Activated T-cell treated with anti-CD3 and anti-CD28 coated beads, Interleukin-2, amount 50 U/mL, for 24 hours (primary cell): ENCODE data around the gene ASCL1.

Source experiments
- DNase-seq: peaks from one replicate; pipeline ENCODE4 v3.0.0-alpha.2; 2020
- H3K27ac Mint-ChIP-seq: 2 replicates; pipeline ENCODE4 v1.8.0; 2020; ENCODE audit warnings: mild to moderate bottlenecking, mixed read lengths
- H3K27me3 Mint-ChIP-seq: 2 replicates; pipeline ENCODE4 v1.8.0; 2020; ENCODE audit warnings: mixed read lengths
- H3K36me3 Mint-ChIP-seq: 2 replicates; pipeline ENCODE4 v1.8.0; 2020; ENCODE audit warnings: low read depth, mixed read lengths
- H3K4me1 Mint-ChIP-seq: 2 replicates; pipeline ENCODE4 v1.8.0; 2020; ENCODE audit warnings: low read depth, mixed read lengths
- H3K4me3 Mint-ChIP-seq: 2 replicates; pipeline ENCODE4 v1.8.0; 2020; ENCODE audit warnings: mild to moderate bottlenecking, moderate library complexity, mixed read lengths
- H3K9me3 Mint-ChIP-seq: 2 replicates; pipeline ENCODE4 v1.8.0; 2020; ENCODE audit warnings: mixed read lengths

The ASCL1 gene

DNA sequence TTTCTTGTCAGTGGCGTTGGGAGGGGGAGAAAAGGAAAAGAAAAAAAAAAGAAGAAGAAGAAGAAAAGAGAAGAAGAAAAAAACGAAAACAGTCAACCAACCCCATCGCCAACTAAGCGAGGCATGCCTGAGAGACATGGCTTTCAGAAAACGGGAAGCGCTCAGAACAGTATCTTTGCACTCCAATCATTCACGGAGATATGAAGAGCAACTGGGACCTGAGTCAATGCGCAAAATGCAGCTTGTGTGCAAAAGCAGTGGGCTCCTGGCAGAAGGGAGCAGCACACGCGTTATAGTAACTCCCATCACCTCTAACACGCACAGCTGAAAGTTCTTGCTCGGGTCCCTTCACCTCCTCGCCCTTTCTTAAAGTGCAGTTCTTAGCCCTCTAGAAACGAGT lies 1.9 kb downstream of the ASCL1 start:
- Mint-ChIP-seq H3K4me1 (peaks cover 39% of the 10 kb centered on the region), H3K36me3 (no peaks in the 10 kb centered on the region), H3K9me3 (no peaks in the 10 kb centered on the region), H3K27me3 (peaks cover 92% of the 10 kb centered on the region), H3K4me3 (no peak overlapping the region), H3K27ac (no peak overlapping the region)
- no peak for DNase-seq

DNA sequence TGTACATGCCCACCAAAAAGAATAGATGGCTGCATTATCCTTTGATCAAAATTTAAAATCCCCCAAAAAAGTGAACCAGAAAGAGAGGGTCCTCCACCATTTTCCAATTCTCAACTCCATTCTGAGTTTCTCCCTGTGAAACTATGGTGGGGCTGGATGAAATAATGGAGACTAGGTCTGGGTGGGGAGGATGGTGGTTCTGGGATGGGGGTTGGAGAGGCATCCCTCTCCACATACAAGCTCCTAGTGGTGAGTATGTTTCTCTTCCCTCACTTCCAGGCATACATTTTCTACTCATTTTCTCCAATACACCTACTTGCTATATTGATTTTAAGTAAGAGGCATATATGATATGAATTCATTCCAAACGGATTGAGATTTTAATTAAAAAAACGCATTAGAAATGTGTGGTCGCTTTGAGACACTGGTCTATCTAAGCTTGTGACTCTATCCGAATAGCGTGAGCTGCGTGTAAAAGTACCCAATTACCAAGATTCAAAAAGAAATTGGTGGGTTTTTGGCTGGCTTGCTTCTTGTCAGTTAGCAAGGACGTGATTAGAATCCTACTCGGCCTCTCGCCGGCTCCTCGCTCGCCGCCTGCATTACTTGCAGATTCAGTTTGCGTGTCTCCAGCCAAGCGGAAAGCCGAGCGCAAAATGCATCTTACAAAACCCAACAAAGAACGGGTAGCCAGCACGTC lies 3.4 kb downstream of the ASCL1 start:
- peaks cover 47% of the 10 kb centered on the region for H3K4me1 Mint-ChIP-seq
- H3K27ac Mint-ChIP-seq = no peak overlapping the region
- H3K9me3 Mint-ChIP-seq = no peaks in the 10 kb centered on the region
- no peak for DNase-seq
- H3K27me3 Mint-ChIP-seq = peaks cover 92% of the 10 kb centered on the region
- H3K4me3 Mint-ChIP-seq = no peak overlapping the region
- no peaks in the 10 kb centered on the region for H3K36me3 Mint-ChIP-seq

DNA sequence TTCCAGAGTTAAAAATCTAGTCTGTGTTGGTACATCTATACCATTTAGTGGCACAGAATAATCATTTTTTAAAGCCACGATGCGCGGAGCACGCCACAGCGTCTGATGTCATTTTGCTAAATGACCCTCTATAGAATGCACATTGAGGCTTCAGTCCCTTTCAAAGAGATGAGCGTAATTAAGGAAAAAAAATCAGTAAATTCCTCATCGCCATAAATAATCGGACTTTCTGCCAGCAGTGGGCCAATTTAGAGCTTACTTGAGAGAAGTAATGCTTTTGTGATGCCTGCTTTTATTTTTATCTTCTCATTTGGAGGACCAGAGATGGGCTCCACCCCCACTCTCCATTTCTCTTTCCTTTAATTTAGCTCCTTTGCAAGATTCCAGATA lies 4.0 kb downstream of the ASCL1 start:
- Mint-ChIP-seq H3K27me3 (peaks cover 94% of the 10 kb centered on the region), H3K4me3 (no peak overlapping the region), H3K27ac (no peak overlapping the region), H3K4me1 (peaks cover 47% of the 10 kb centered on the region), H3K36me3 (no peaks in the 10 kb centered on the region), H3K9me3 (no peaks in the 10 kb centered on the region)
- DNase-seq = no peak

DNA sequence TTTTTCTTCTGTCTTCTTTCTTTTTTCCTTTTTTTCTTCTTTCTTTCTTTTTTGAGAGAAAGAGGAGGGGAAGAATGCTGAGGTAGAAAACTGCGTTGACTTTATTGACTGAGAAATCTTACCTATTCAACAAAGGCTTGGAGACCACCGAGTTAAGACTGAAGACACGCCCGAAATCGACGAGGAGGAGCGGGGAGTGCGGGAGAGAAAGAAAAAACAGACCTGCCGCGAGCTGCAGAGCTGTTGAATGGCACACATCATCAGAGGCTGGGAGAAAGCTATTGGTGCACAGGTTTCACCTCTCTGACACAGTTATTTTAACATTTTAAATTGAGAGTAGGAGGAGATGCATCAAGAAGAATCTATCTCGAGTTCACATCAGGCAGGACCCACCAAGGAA lies 5.1 kb downstream of the ASCL1 start:
- H3K4me3 Mint-ChIP-seq = peak overlapping the region; percentile 5
- no peak overlapping the region for H3K27ac Mint-ChIP-seq
- peaks cover 39% of the 10 kb centered on the region for H3K4me1 Mint-ChIP-seq
- H3K9me3 Mint-ChIP-seq = no peaks in the 10 kb centered on the region
- DNase-seq = no peak
- peaks cover 96% of the 10 kb centered on the region for H3K27me3 Mint-ChIP-seq
- no peaks in the 10 kb centered on the region for H3K36me3 Mint-ChIP-seq

DNA sequence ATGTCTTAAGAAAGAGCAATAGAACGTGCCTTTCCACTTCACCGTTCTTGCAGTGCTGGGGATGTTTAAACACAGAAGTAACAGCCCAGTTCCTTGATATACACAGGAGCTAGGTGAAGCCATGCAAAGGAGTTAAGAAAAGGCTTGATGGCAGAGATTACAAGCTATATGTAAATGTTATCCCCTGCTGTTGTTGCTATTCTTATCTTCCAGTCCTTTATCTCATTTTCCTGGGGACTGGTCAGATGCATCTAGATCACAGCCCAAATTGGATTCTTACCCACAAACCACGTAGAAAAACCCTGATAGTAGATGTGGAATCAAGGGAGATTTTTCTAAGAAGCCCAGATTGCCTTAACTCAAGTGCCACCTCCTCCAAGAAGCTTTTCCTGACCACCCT lies 5.5 kb downstream of the ASCL1 start:
- Mint-ChIP-seq H3K36me3 (no peaks in the 10 kb centered on the region), H3K27ac (no peak overlapping the region), H3K4me1 (peaks cover 35% of the 10 kb centered on the region), H3K27me3 (peaks cover 96% of the 10 kb centered on the region), H3K9me3 (no peaks in the 10 kb centered on the region), H3K4me3 (no peak overlapping the region)
- no peak for DNase-seq

DNA sequence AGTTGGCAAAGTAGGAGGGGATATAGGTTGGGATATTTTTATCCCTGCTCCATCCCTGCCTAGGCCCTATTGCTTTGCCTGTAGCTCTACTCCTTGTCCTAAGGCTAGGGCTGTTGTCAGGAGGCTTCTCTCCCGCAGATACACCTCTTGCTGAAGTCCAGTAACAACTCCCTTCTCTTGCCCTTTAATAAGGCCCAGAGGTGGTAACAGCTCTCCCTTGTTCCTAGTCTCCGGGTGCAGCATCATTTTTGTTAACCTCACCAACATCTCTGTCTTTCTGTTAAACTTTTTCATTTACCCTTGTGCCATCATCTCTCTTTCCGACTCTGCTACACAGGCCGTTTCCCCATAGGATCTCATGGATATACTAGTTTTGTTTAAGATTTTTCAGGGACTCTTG lies 6.3 kb downstream of the ASCL1 start:
- no peak overlapping the region for H3K4me3 Mint-ChIP-seq
- no peaks in the 10 kb centered on the region for H3K36me3 Mint-ChIP-seq
- peaks cover 97% of the 10 kb centered on the region for H3K27me3 Mint-ChIP-seq
- no peak overlapping the region for H3K27ac Mint-ChIP-seq
- H3K9me3 Mint-ChIP-seq = no peaks in the 10 kb centered on the region
- DNase-seq = no peak
- peaks cover 32% of the 10 kb centered on the region for H3K4me1 Mint-ChIP-seq

DNA sequence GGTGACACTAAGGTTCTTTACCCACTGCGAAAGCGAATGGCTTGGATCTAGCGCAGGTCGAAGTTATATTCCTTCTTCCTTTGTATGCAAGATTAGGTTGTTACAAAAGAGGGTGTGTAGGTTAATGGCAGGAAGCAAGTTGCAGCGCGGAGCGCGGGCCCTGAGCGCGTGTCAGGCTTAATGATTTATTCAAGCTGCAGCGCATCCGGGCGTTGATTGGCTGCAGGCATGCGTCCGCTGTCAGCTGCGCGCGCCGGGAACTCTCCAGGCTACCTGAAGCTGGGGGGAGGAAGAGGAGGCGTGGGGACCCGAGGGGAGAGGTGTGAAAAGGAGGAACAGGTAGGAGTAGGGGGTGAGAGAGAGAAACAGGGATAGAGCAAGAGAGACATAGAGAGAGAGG lies 7.4 kb downstream of the ASCL1 start:
- Mint-ChIP-seq H3K27me3 (peaks cover 93% of the 10 kb centered on the region), H3K4me3 (peak overlapping the region; percentile 56), H3K27ac (no peak overlapping the region), H3K4me1 (peaks cover 29% of the 10 kb centered on the region), H3K36me3 (no peaks in the 10 kb centered on the region), H3K9me3 (no peaks in the 10 kb centered on the region)
- no peak for DNase-seq

DNA sequence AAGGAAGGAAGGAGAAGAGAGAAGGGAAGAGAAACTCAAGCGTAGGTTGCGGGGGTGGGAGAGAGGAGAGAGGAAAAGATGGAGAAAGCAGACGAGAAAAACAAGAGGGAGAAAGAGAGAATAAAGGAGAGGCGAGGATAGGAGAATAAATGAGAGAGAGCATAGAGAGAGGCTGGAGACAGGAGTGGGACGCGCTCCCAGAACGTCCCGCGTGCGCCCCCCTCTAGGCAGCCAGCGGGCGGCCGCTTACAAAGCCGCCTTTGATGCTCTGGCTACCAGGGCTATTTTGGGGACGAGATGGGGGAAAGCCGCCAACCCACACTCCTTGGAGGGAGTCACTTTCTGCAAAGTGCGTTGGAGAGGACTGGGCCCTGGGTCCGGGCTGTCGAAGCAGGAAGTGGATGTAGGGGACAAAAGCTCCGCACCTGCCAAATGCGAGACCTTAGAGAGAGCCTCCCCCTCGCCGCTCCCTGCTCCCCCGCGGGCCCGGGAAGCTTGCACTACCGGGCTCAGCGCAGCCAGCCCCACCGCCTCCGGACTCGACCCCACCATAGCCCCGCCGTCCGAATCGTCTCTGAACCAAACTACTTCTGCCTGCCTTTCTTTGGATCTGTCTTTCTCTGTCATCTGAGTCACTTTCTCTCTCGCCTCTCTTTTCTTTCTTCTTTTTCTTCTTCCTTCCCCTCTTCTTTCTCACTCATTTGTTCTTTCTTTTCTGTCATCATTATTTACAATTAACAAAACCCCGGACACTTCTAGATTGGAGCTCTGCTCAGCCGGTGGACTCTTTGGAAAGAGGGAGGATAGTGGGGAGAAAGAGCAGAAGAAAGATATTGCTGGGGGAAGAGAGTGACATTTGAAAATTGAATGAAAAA lies 8.0 kb downstream of the ASCL1 start:
- H3K4me1 Mint-ChIP-seq = peaks cover 29% of the 10 kb centered on the region

DNA sequence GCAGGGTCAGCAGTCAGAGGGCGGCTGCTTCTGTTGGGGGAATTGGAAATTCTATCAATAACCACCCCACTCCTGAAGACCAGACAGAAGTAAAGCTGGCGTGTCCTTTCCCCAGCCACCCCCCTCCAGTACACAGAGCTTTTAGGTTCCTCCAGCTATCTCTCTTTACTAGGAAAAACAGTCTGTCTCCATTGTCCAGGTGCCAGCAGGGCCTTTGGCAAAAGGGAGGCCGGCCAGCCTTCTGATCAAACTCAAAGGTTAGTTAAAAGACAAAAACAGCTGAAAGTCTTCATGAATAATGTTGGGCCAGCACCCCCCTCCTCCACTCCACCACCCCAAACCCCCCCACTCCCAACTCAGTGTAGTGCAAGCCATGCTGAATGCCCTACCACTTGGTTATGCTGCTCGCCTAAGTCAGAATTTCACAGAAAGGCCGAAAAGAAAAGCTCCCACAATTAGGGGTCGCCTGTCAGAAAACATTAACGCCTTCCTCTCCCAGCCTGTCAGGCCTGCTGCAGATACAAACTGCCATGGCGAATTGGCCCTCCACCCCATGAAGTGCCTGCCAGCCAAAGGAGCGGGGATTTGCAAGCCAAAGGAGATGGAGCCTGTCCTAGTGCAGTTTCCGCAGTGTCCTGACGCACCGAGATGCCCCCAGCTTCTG lies 8.9 kb downstream of the ASCL1 start:
- H3K36me3 Mint-ChIP-seq = no peaks in the 10 kb centered on the region
- peaks cover 29% of the 10 kb centered on the region for H3K4me1 Mint-ChIP-seq
- no peak overlapping the region for H3K4me3 Mint-ChIP-seq
- no peaks in the 10 kb centered on the region for H3K9me3 Mint-ChIP-seq
- no peak overlapping the region for H3K27ac Mint-ChIP-seq
- DNase-seq = no peak
- peaks cover 89% of the 10 kb centered on the region for H3K27me3 Mint-ChIP-seq

More for the DNA sequence above, 8.0 kb downstream of the ASCL1 start:
- Mint-ChIP-seq H3K27me3 (peaks cover 90% of the 10 kb centered on the region), H3K27ac (no peak overlapping the region), H3K9me3 (no peaks in the 10 kb centered on the region), H3K36me3 (no peaks in the 10 kb centered on the region), H3K4me3 (peak overlapping the region; percentile 56)
- no peak for DNase-seq

DNA sequence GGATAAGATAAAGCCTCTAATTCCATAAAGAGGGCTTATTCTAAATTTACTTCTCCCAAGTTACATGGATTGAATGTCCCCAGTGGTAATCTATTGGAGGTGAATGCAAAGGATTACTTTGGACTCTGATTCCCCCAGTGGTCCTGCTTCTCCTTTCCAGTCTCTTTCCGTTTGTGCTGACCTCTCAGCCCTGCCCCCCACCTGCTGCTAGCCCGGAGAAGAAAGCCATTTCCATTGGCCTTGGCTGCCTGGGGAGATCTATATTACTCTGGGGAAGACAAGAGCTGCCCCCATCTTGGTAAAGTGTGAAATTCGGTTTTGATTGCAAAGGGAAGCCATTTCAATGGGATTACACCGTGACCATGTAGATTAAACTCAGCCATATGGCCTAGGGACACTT lies 13.3 kb downstream of the ASCL1 start:
- no peak overlapping the region for H3K4me3 Mint-ChIP-seq

DNA sequence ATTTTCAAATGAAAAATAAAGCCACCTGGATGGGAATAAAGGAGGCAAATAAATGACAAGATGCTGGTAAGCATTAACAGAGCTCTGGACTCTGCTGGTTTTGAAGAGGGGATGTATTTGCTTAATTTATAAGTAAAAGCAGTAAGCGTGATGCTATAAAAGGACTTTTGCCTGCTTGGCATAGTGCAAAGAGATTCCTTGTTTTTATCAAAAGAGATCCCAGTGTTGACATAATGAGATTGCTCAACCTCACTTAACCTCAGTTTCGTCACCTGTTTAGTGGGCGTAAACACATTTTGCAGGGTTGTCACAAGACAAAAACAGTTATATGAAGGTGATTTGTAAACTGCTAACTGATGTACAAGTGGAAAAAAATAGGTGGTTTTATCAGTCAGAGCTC lies 13.8 kb downstream of the ASCL1 start:
- no peaks in the 10 kb centered on the region for H3K4me1 Mint-ChIP-seq
- no peak overlapping the region for H3K27ac Mint-ChIP-seq

More for the DNA sequence above, 13.3 kb downstream of the ASCL1 start:
- peaks cover 2% of the 10 kb centered on the region for H3K4me1 Mint-ChIP-seq
- peaks cover 67% of the 10 kb centered on the region for H3K27me3 Mint-ChIP-seq
- no peak overlapping the region for H3K27ac Mint-ChIP-seq
- no peak for DNase-seq
- H3K36me3 Mint-ChIP-seq = no peaks in the 10 kb centered on the region
- no peaks in the 10 kb centered on the region for H3K9me3 Mint-ChIP-seq

DNA sequence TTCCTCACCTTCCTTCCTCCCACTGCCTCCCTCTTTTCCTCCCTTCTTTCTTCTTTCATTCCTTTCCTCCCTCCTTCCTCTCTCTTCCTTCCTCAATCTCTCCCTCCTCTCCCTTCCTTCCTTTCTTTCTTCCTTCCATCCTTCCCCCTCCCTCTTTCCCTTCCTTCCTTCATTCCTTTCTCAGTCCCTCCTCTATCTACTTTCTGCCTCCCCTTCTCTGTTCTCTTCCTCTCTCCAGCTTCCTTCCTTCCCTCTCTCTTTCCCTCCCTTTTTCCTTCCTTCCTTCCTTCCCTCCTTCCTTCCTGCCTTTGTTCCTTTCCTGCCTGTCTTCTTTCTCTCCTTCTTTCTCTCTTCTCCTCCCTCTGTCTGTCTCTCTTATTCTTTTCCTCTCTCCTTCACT lies 16.1 kb downstream of the ASCL1 start:
- Mint-ChIP-seq H3K36me3 (no peaks in the 10 kb centered on the region), H3K27ac (no peak overlapping the region), H3K4me1 (no peaks in the 10 kb centered on the region), H3K9me3 (no peaks in the 10 kb centered on the region), H3K4me3 (no peak overlapping the region), H3K27me3 (peaks cover 43% of the 10 kb centered on the region)
- DNase-seq = no peak

More for the DNA sequence above, 13.8 kb downstream of the ASCL1 start:
- no peaks in the 10 kb centered on the region for H3K36me3 Mint-ChIP-seq
- no peak overlapping the region for H3K4me3 Mint-ChIP-seq
- peaks cover 66% of the 10 kb centered on the region for H3K27me3 Mint-ChIP-seq
- no peak for DNase-seq
- no peaks in the 10 kb centered on the region for H3K9me3 Mint-ChIP-seq

DNA sequence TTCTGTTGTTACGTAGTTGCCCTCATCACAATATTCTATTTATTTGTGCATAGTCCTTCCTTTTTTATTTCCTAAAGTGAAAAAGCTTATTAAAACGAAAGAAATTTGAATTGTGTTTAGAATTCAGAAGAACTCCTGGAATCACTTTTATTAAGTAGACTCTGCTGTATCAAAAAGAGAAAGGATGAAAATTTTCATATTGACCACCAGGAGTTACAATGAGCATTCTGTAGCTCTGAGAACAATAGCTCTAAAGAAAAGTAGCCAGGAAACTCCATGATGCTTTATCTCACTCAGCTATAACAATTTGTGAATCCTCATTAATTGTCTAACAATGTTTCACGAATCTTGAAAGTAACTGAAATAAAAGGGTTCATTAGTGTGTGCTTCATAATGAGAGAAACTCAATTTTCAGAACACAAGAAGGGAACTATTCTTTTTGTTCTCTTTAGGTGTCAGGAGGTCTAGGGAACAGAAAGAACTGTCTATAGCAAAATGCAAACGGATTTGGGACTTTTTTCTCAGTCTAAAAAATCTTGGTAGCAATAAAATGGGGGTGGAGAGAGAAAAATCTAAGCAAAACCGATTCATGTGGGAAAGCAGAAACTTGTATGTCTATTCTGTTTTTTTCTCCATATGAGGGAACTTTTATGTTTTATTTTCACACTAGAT lies 19.3 kb downstream of the ASCL1 start:
- no peak for DNase-seq
- Mint-ChIP-seq H3K4me3 (no peak overlapping the region), H3K4me1 (no peaks in the 10 kb centered on the region), H3K27ac (no peak overlapping the region), H3K9me3 (no peaks in the 10 kb centered on the region), H3K27me3 (peaks cover 21% of the 10 kb centered on the region), H3K36me3 (no peaks in the 10 kb centered on the region)

DNA sequence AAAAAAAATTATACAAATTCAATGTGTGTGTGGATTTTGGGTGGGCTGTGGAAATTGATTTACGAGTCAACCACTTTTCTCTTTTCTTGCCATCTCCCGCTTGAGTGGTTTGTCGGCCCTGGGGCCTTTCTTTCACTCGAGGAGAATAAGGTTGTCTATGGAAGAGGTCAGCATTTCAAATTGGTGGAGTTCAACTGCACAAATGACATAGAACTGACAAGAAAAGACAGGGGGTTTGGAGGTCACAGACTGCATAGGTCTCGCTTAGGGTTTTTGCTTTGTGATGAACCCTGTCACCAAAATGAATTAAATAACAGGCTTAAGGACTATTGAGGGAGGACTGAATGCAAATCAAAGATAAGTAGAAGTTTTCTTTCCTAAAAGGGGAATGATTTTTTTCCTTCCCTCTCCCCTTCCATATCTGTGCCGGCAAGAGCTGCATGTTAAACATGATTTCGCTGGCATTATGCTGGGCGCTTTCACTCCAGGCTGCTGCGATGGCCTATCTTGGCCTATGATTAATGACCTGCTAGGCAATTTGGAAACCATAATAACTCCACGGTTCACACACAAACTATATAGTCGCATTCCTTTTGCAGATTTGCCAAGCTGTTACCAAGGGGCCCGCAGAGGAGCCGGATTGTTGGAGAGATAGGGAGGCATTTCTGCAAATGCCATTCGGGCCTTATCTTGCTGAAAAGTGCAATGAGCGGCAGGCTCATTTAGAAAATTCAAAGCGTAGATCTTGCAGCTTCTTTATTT lies 20.7 kb downstream of the ASCL1 start:
- DNase-seq = no peak
- H3K27ac Mint-ChIP-seq = no peak overlapping the region
- no peak overlapping the region for H3K4me3 Mint-ChIP-seq
- H3K4me1 Mint-ChIP-seq = no peaks in the 10 kb centered on the region
- no peaks in the 10 kb centered on the region for H3K36me3 Mint-ChIP-seq
- peaks cover 20% of the 10 kb centered on the region for H3K27me3 Mint-ChIP-seq
- no peaks in the 10 kb centered on the region for H3K9me3 Mint-ChIP-seq
